HuH-7.5 (cell line): ENCODE results near the gene DIO3.
A peak's percentile ranks its signal among the peaks of the same experiment; 100 is the strongest.

Experiments used
- DNase-seq: peaks from one replicate; pipeline ENCODE4 v3.0.0; 2011; ENCODE audit warnings: low spot score

DIO3 gene

GRCh38 chr14:101561145-101561896, at the start of gene DIO3:
Gene DIO3, plus strand, starts transcription at chr14:101561495.
- peak; percentile 89 for DNase-seq

GRCh38 chr14:101511620-101512375, 49.5 kb upstream of the DIO3 start:
- DNase-seq, result no peak

GRCh38 chr14:101512376-101512695, 49.0 kb upstream of the DIO3 start:
- no peak for DNase-seq

GRCh38 chr14:101514136-101514535, 47.2 kb upstream of the DIO3 start:
- DNase-seq, result no peak

- no peak for DNase-seq
Measured at GRCh38 chr14:101516401-101516800, 44.9 kb upstream of the DIO3 start.

- DNase-seq, result no peak
Measured at GRCh38 chr14:101518611-101519473, 42.5 kb upstream of the DIO3 start.

- DNase-seq, result no peak
Measured at GRCh38 chr14:101520621-101521472, 40.4 kb upstream of the DIO3 start.

GRCh38 chr14:101521473-101521915, 39.8 kb upstream of the DIO3 start:
- DNase-seq, result no peak

GRCh38 chr14:101521978-101522377, 39.3 kb upstream of the DIO3 start:
- no peak for DNase-seq

- DNase-seq, result no peak
Measured at GRCh38 chr14:101525640-101526527, 35.4 kb upstream of the DIO3 start.

- DNase-seq, result no peak
Measured at GRCh38 chr14:101527987-101528386, 33.3 kb upstream of the DIO3 start.

GRCh38 chr14:101529079-101529478, 32.2 kb upstream of the DIO3 start:
- DNase-seq, result no peak

GRCh38 chr14:101534198-101534597, 27.1 kb upstream of the DIO3 start:
- no peak for DNase-seq

GRCh38 chr14:101535232-101535631, 26.1 kb upstream of the DIO3 start:
- no peak for DNase-seq

GRCh38 chr14:101535701-101536207, 25.5 kb upstream of the DIO3 start:
- DNase-seq, result no peak

GRCh38 chr14:101537286-101537685, 24.0 kb upstream of the DIO3 start:
- DNase-seq, result no peak

GRCh38 chr14:101538878-101539277, 22.4 kb upstream of the DIO3 start:
- DNase-seq, result no peak

- no peak for DNase-seq
Measured at GRCh38 chr14:101539880-101540279, 21.4 kb upstream of the DIO3 start.

- no peak for DNase-seq
Measured at GRCh38 chr14:101540481-101541462, 20.5 kb upstream of the DIO3 start.
